ENCODE results near the gene F8. TPM values are rescaled to one million over a fixed set of nuclear protein-coding genes. Genes with fewer than 3 reads are reported as not detected.

F8 gene
- total RNA-seq, 1 experiment from 2014 or later = 2.6 TPM

DNA sequence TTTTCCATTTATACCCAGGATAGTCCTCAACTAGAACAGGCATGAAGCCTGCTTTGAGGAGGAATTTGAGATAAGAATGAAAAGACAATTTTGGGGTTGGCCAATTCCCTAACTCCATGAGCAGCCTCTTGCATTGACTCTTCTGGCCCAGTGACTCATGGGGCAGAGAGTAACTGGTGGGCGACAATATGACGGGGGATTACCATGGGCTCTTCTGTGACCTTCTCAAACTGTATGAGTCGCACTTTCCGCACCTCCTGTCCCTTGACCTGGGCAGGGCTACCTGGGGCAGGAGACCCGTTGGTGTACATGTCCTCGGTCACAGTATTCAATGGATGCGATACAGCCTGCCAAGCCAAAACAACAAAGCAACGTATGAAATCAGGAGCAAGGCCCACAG, 230.6 kb downstream of the F8 start:
- BruUV-seq (replicated peaks) = no TSS peak
- ChIA-PET CTCF (no interaction called here), POLR2A (no interaction called here), RAD21 (ENCODE audit: low non-redundant PET in 1 of 2, low total read pairs in 2 of 2, uncharacterized antibody in 2 of 2, unreplicated experiment in 2 of 2) (no interaction called here)
- H3K4me3 ChIP-seq (replicated peaks in 1 of 2; ENCODE audit: low read depth in 1 of 2, low read length in 2 of 2) = no peak overlapping the region
- peaks cover 5 to 7% of the 10 kb centered on the region in 2 experiments for H3K4me1 ChIP-seq (ENCODE audit: control insufficient read depth in 1 of 2, insufficient read depth in 2 of 2, low read length in 2 of 2)
- no peak overlapping the region for H3K27ac ChIP-seq (ENCODE audit: low read depth, low read length)
- ATAC-seq (no peak), DNase-seq (ENCODE audit: low read depth, low spot score) (no peak)
- H3K4me2 ChIP-seq (ENCODE audit: low read length) = no peak overlapping the region
- no peaks in the 10 kb centered on the region for H4K20me1 ChIP-seq (ENCODE audit: insufficient read depth)
- H3K36me3 ChIP-seq (ENCODE audit: control insufficient read depth in 1 of 2, insufficient read depth in 2 of 2, low read length in 2 of 2) = no peaks in the 10 kb centered on the region
- H3K9me3 ChIP-seq (ENCODE audit: control insufficient read depth in 1 of 2, insufficient read depth in 1 of 2, low read depth in 1 of 2, low read length in 2 of 2) = no peaks in the 10 kb centered on the region
- no peaks in the 10 kb centered on the region for H3K79me2 ChIP-seq (ENCODE audit: insufficient read depth, low read length)
- intact Hi-C loops (cut with micrococcal nuclease) = no loop called here
- H3K27me3 ChIP-seq (ENCODE audit: insufficient read depth, low read length) = no peaks in the 10 kb centered on the region
- no peak overlapping the region for H2AFZ ChIP-seq (ENCODE audit: low read depth, low read length, poor library complexity, severe bottlenecking)
- H3K9me2 ChIP-seq (ENCODE audit: insufficient read depth) = no peaks in the 10 kb centered on the region
- TF ChIP-seq EGR1 (IDR thresholded peaks at IDR 0.05; ENCODE audit: low read depth) (no peak), SRF (IDR thresholded peaks at IDR 0.05; ENCODE audit: low read depth) (no peak), YY1 (IDR thresholded peaks at IDR 0.05; ENCODE audit: extremely low read depth, insufficient replicate concordance, low read depth, low read length) (no peak), SP1 (IDR thresholded peaks at IDR 0.05; ENCODE audit: low read depth) (no peak), FOSL1 (IDR thresholded peaks at IDR 0.05; ENCODE audit: low read depth) (no peak)
- TF ChIP-seq, protein P1, sequence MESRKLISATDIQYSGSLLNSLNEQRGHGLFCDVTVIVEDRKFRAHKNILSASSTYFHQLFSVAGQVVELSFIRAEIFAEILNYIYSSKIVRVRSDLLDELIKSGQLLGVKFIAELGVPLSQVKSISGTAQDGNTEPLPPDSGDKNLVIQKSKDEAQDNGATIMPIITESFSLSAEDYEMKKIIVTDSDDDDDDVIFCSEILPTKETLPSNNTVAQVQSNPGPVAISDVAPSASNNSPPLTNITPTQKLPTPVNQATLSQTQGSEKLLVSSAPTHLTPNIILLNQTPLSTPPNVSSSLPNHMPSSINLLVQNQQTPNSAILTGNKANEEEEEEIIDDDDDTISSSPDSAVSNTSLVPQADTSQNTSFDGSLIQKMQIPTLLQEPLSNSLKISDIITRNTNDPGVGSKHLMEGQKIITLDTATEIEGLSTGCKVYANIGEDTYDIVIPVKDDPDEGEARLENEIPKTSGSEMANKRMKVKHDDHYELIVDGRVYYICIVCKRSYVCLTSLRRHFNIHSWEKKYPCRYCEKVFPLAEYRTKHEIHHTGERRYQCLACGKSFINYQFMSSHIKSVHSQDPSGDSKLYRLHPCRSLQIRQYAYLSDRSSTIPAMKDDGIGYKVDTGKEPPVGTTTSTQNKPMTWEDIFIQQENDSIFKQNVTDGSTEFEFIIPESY (IDR thresholded peaks at IDR 0.05; ENCODE audit: extremely low read depth, insufficient replicate concordance, low read length) = no peak
- TF ChIP-seq, protein P2, sequence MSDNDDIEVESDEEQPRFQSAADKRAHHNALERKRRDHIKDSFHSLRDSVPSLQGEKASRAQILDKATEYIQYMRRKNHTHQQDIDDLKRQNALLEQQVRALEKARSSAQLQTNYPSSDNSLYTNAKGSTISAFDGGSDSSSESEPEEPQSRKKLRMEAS (IDR thresholded peaks at IDR 0.05) = no peak
- no peak overlapping the region for H3K9ac ChIP-seq (ENCODE audit: low read length)

DNA sequence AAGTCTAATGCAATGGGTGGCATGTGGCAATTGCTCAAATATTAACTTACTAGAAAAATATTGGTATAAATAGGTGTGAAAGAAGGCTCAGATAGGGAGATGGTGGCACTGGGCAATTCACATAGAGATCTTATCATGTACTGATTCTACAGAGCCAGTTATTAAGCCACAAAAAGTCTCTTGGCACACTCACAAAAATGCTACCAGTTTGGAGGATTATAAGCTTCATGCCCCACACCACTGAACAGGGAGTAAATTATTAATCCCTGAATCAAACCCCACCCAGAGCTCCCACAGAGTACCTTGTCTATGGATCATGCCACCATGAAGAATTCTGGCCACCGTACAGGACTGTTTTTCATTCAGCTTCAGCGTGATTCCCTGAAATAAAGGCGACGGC, 231.1 kb downstream of the F8 start:
- H3K9me3 ChIP-seq (ENCODE audit: control insufficient read depth in 1 of 2, insufficient read depth in 1 of 2, low read depth in 1 of 2, low read length in 2 of 2) = no peaks in the 10 kb centered on the region
- CTCF ChIA-PET = no interaction called here
- H3K4me3 ChIP-seq (replicated peaks in 1 of 2; ENCODE audit: low read depth in 1 of 2, low read length in 2 of 2) = no peak overlapping the region
- no peaks in the 10 kb centered on the region for H3K27me3 ChIP-seq (ENCODE audit: insufficient read depth, low read length)
- H3K4me2 ChIP-seq (ENCODE audit: low read length) = no peak overlapping the region
- H3K9ac ChIP-seq (ENCODE audit: low read length) = no peak overlapping the region
- no peak for TF ChIP-seq EGR1 (IDR thresholded peaks at IDR 0.05; ENCODE audit: low read depth)
- no peaks in the 10 kb centered on the region for H4K20me1 ChIP-seq (ENCODE audit: insufficient read depth)
- no peak overlapping the region for H3K27ac ChIP-seq (ENCODE audit: low read depth, low read length)
- H3K79me2 ChIP-seq (ENCODE audit: insufficient read depth, low read length) = no peaks in the 10 kb centered on the region
- POLR2A ChIA-PET = no interaction called here
- intact Hi-C loops (cut with micrococcal nuclease) = no loop called here
- H3K4me1 ChIP-seq (ENCODE audit: control insufficient read depth in 1 of 2, insufficient read depth in 2 of 2, low read length in 2 of 2) = peaks cover under 1 to 3% of the 10 kb centered on the region in 2 experiments; a peak in 3 of 4 replicates
- DNase-seq (ENCODE audit: low read depth, low spot score) (no peak), ATAC-seq (no peak)
- no peaks in the 10 kb centered on the region for H3K9me2 ChIP-seq (ENCODE audit: insufficient read depth)
- no peaks in the 10 kb centered on the region for H3K36me3 ChIP-seq (ENCODE audit: control insufficient read depth in 1 of 2, insufficient read depth in 2 of 2, low read length in 2 of 2)
- RAD21 ChIA-PET (ENCODE audit: low non-redundant PET in 1 of 2, low total read pairs in 2 of 2, uncharacterized antibody in 2 of 2, unreplicated experiment in 2 of 2) = no interaction called here
- BruUV-seq (replicated peaks) = no TSS peak
- no peak overlapping the region for H2AFZ ChIP-seq (ENCODE audit: low read depth, low read length, poor library complexity, severe bottlenecking)

MicroRNAs within 50 kb of the gene (microRNA counts, 767-probe panel; counts per million panel counts)
- not detected for microRNA hsa-miR-1184

Small RNA genes lying within 50 kb of the gene (microRNA-seq; reads per million reads assigned to microRNA genes)
- not detected for gene MIR1184-1 (ENCODE audit: borderline number of aligned reads)

Other genes with a start within 250 kb of the F8 start
- gene MPP1, start 217.2 kb downstream of the F8 start, total RNA-seq (2021; ENCODE audit: unreplicated experiment) = 13.1 TPM
- not detected for gene SMIM9, start 188.1 kb downstream of the F8 start, total RNA-seq (2021; ENCODE audit: unreplicated experiment)
- gene F8A1, start 136.4 kb downstream of the F8 start, total RNA-seq (2021; ENCODE audit: unreplicated experiment) = 28.8 TPM
- 32.5 TPM for gene FUNDC2, start 4.1 kb upstream of the F8 start, total RNA-seq (2021; ENCODE audit: unreplicated experiment)
- gene CMC4, start 48.4 kb upstream of the F8 start, total RNA-seq (2021; ENCODE audit: unreplicated experiment) = 5.3 TPM
- gene MTCP1, start 48.4 kb upstream of the F8 start, total RNA-seq (2021; ENCODE audit: unreplicated experiment) = 10.7 TPM
- gene BRCC3, start 48.8 kb upstream of the F8 start, total RNA-seq (2021; ENCODE audit: unreplicated experiment) = 21.3 TPM
- gene VBP1, start 193.7 kb upstream of the F8 start, total RNA-seq (2021; ENCODE audit: unreplicated experiment) = 77.3 TPM
- gene RAB39B, start 241.8 kb upstream of the F8 start, total RNA-seq (2021; ENCODE audit: unreplicated experiment) = 0.10 TPM